Fibroblast of lung (primary cell): ENCODE measurements around the gene RPRD1B.

Experiments
- EZH2 ChIP-seq: IDR thresholded peaks from 2 replicates; pipeline ENCODE4 v1.5.1; 2012; ENCODE audit warnings: low read length, control low read depth, mild to moderate bottlenecking; ENCODE audit errors: missing control alignments
- TF ChIP-seq, protein P1 (sequence below), 2 donors: IDR thresholded peaks in 1 of 2; conservative IDR thresholded peaks in 1 of 2; 1 replicate in 1 of 2; 2 replicates in 1 of 2; pipeline ENCODE4 v1.5.1; 2011 to 2012; ENCODE audit warnings: low read length in 2 of 2, control low read depth in 1 of 2, inconsistent platforms in 1 of 2, low read depth in 1 of 2, mild to moderate bottlenecking in 1 of 2

- TF ChIP-seq, protein P1, sequence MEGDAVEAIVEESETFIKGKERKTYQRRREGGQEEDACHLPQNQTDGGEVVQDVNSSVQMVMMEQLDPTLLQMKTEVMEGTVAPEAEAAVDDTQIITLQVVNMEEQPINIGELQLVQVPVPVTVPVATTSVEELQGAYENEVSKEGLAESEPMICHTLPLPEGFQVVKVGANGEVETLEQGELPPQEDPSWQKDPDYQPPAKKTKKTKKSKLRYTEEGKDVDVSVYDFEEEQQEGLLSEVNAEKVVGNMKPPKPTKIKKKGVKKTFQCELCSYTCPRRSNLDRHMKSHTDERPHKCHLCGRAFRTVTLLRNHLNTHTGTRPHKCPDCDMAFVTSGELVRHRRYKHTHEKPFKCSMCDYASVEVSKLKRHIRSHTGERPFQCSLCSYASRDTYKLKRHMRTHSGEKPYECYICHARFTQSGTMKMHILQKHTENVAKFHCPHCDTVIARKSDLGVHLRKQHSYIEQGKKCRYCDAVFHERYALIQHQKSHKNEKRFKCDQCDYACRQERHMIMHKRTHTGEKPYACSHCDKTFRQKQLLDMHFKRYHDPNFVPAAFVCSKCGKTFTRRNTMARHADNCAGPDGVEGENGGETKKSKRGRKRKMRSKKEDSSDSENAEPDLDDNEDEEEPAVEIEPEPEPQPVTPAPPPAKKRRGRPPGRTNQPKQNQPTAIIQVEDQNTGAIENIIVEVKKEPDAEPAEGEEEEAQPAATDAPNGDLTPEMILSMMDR (conservative IDR thresholded peaks at IDR 0.05 in 1 of 2, IDR thresholded peaks at IDR 0.05 in 1 of 2; ENCODE audit: low read depth in 1 of 2, low read length in 2 of 2): no peak
- no peak for TF ChIP-seq EZH2
Measured at GRCh38 chr20:38128691-38129090, 95.1 kb downstream of the RPRD1B start.
